MM.1S (cell line): Measurements from ENCODE around the gene GNS.
A peak's percentile ranks its signal among the peaks of the same experiment; 100 is the strongest.

Experiments
- DNase-seq: peaks from one replicate; pipeline ENCODE4 v3.0.0-alpha.2; 2015
- H2AFZ ChIP-seq: fragments of 300-600 bp; sonication (generic); 2 replicates; pipeline ENCODE4 v1.6.0; 2016; ENCODE audit warnings: antibody characterized with exemption, low read length
- H3F3A ChIP-seq: fragments of 300-600 bp; sonication (generic); 2 replicates; pipeline ENCODE4 v1.6.1; 2016; ENCODE audit warnings: mild to moderate bottlenecking, antibody characterized with exemption, low read length, moderate library complexity, mixed read lengths; ENCODE audit not compliant: insufficient read depth
- H3K27ac ChIP-seq: fragments of 300-600 bp; sonication (generic); 2 replicates; pipeline ENCODE4 v1.5.1; 2016; ENCODE audit warnings: mild to moderate bottlenecking, low read length
- H3K27me3 ChIP-seq: fragments of 300-600 bp; sonication (generic); replicated peaks from 2 replicates; pipeline ENCODE4 v1.6.0; 2016; ENCODE audit warnings: low read length; ENCODE audit not compliant: insufficient read depth
- H3K36me3 ChIP-seq: fragments of 300-600 bp; sonication (generic); replicated peaks from 2 replicates; pipeline ENCODE4 v1.6.1; 2016; ENCODE audit warnings: mild to moderate bottlenecking, low read length, mixed read lengths; ENCODE audit not compliant: insufficient read depth
- H3K4me1 ChIP-seq: fragments of 300-600 bp; sonication (generic); 2 replicates; pipeline ENCODE4 v1.6.1; 2016; ENCODE audit warnings: low read length, mixed read lengths
- H3K4me2 ChIP-seq: fragments of 300-600 bp; sonication (generic); 2 replicates; pipeline ENCODE4 v1.6.0; 2016; ENCODE audit warnings: low read depth, low read length
- H3K4me3 ChIP-seq: fragments of 300-600 bp; sonication (generic); 2 replicates; pipeline ENCODE4 v1.5.1; 2016; ENCODE audit warnings: low read length, mixed read lengths
- H3K79me2 ChIP-seq: fragments of 300-600 bp; sonication (generic); 2 replicates; pipeline ENCODE4 v1.6.1; 2016; ENCODE audit warnings: mixed run types, low read length, mixed read lengths
- H3K9ac ChIP-seq: fragments of 300-600 bp; sonication (generic); 2 replicates; pipeline ENCODE4 v1.6.1; 2016; ENCODE audit warnings: low read length, mixed read lengths
- H3K9me2 ChIP-seq: fragments of 300-600 bp; sonication (generic); replicated peaks from 2 replicates; pipeline ENCODE4 v1.6.1; 2016; ENCODE audit warnings: mild to moderate bottlenecking, low read length, mixed read lengths; ENCODE audit not compliant: insufficient read depth
- H3K9me3 ChIP-seq: fragments of 300-600 bp; sonication (generic); replicated peaks from 2 replicates; pipeline ENCODE4 v1.6.1; 2016; ENCODE audit warnings: mild to moderate bottlenecking, low read length, mixed read lengths; ENCODE audit not compliant: insufficient read depth
- H4K20me1 ChIP-seq: fragments of 300-600 bp; sonication (generic); 2 replicates; pipeline ENCODE4 v1.6.1; 2016; ENCODE audit warnings: mild to moderate bottlenecking, low read length, moderate library complexity, mixed read lengths; ENCODE audit not compliant: insufficient read depth
- CTCF ChIP-seq: fragments of 300-600 bp; sonication (generic); IDR thresholded peaks from 2 replicates; pipeline ENCODE4 v1.5.1; 2016; ENCODE audit warnings: antibody characterized with exemption, low read length, mixed read lengths
- EZH2 ChIP-seq: fragments of 300-600 bp; sonication (generic); optimal IDR thresholded peaks from 2 replicates; pipeline ENCODE3; 2017; ENCODE audit warnings: low read depth, mild to moderate bottlenecking, antibody characterized with exemption, low read length, mixed read lengths
- EZH2phosphoT487 ChIP-seq: fragments of 300-600 bp; sonication (generic); IDR thresholded peaks from 2 replicates; pipeline ENCODE4 v1.6.1; 2018; ENCODE audit warnings: antibody characterized with exemption, low read length

The GNS gene

GRCh38 chr12:64800640-64801039 is 41.4 kb upstream of the GNS start:
- peak; percentile 25 for DNase-seq
- Histone ChIP-seq H3K79me2 (no peaks in the 10 kb centered on the region), H3K9ac (no peak overlapping the region), H3K27ac (peak overlapping the region; percentile 6; the same call in 1 of the 2 replicates), H3K4me3 (no peak overlapping the region), H3K27me3 (no peaks in the 10 kb centered on the region), H2AFZ (no peak overlapping the region), H4K20me1 (no peaks in the 10 kb centered on the region), H3F3A (0 out of 2 replicates have a peak, but pooled peaks cover 4% of the 10 kb centered on the region), H3K4me2 (peak overlapping the region; percentile 34), H3K4me1 (peaks cover 28% of the 10 kb centered on the region), H3K9me2 (no peaks in the 10 kb centered on the region), H3K9me3 (no peaks in the 10 kb centered on the region), H3K36me3 (no peaks in the 10 kb centered on the region)
- TF ChIP-seq EZH2 = no peak
- no peak for TF ChIP-seq EZH2phosphoT487
- TF ChIP-seq CTCF = no peak

DNA sequence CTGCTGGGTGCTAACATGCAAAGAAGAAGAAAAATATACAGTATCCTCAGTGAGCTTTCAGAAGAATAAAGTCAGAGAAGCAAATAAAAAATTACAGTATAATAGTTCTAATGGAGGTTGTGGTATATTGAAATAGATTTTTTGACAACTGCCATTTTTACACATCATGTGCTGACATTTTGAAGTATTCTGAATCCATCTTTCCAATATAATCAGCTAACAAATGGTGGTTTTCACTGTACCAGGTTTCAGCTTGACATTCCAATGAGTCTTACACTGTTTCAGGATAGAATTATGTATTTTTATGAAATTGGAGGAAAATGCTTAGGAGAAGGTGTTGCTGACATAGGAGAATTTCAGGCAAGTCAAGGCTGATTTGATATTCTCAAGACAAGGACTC is 39.0 kb upstream of the GNS start:
- no peak overlapping the region for H2AFZ ChIP-seq
- H3K9me3 ChIP-seq = no peaks in the 10 kb centered on the region
- H3K79me2 ChIP-seq = no peaks in the 10 kb centered on the region
- DNase-seq = no peak
- no peaks in the 10 kb centered on the region for H3K36me3 ChIP-seq
- H3K27ac ChIP-seq = no peak overlapping the region
- no peaks in the 10 kb centered on the region for H3K9me2 ChIP-seq
- 0 out of 2 replicates have a peak, but pooled peaks cover 4% of the 10 kb centered on the region for H3F3A ChIP-seq
- no peaks in the 10 kb centered on the region for H4K20me1 ChIP-seq
- H3K4me3 ChIP-seq = no peak overlapping the region
- H3K27me3 ChIP-seq = no peaks in the 10 kb centered on the region
- no peak overlapping the region for H3K4me2 ChIP-seq
- no peak overlapping the region for H3K9ac ChIP-seq
- no peak for TF ChIP-seq CTCF
- TF ChIP-seq EZH2phosphoT487 = no peak
- TF ChIP-seq EZH2 = no peak
- H3K4me1 ChIP-seq = peaks cover 40% of the 10 kb centered on the region

DNA sequence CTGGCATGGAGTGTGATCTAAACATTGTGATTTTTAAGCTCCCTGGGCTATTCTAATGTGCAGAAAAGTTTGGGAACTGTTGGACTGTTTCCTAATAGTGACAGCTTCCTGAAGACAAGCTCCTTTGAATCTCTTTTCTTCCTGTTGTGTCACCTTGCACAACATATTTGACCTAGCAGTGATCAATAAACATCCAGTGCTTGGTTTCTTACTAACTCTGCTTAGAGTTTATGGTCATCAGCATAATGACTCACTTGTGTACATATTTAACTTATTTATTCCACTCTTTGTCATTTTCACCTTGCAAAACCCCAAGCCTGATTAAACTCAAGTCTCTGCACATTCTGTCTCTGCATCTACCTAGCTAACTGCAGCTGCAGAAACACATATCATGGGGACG is 38.0 kb upstream of the GNS start:
- H3K4me3 ChIP-seq = no peak overlapping the region
- no peaks in the 10 kb centered on the region for H4K20me1 ChIP-seq
- H3F3A ChIP-seq = 0 out of 2 replicates have a peak, but pooled peaks cover 4% of the 10 kb centered on the region
- H3K36me3 ChIP-seq = no peaks in the 10 kb centered on the region
- H3K4me2 ChIP-seq = no peak overlapping the region
- H2AFZ ChIP-seq = no peak overlapping the region
- peaks cover 39% of the 10 kb centered on the region for H3K4me1 ChIP-seq
- H3K9me2 ChIP-seq = no peaks in the 10 kb centered on the region
- DNase-seq = no peak
- no peaks in the 10 kb centered on the region for H3K9me3 ChIP-seq
- no peaks in the 10 kb centered on the region for H3K27me3 ChIP-seq
- TF ChIP-seq EZH2 = no peak
- TF ChIP-seq EZH2phosphoT487 = no peak
- TF ChIP-seq CTCF = no peak
- no peak overlapping the region for H3K27ac ChIP-seq
- no peak overlapping the region for H3K9ac ChIP-seq
- H3K79me2 ChIP-seq = no peaks in the 10 kb centered on the region
